Nephron progenitor cell (in vitro differentiated cells): Measurements from ENCODE around the gene PCSK5.

Source experiments
- DNase-seq: peaks from one replicate; pipeline ENCODE4 v3.0.0; 2021
- H3K27ac Mint-ChIP-seq: 2 replicates; pipeline ENCODE4 v1.8.0; 2021; ENCODE audit warnings: mild to moderate bottlenecking, moderate library complexity, mixed read lengths
- H3K27me3 Mint-ChIP-seq: 2 replicates; pipeline ENCODE4 v1.8.0; 2021; ENCODE audit warnings: mild to moderate bottlenecking, low read depth, mixed read lengths; ENCODE audit not compliant: poor library complexity
- H3K36me3 Mint-ChIP-seq: 2 replicates; pipeline ENCODE4 v1.8.0; 2021; ENCODE audit warnings: low read depth, mixed read lengths
- H3K4me1 Mint-ChIP-seq: 2 replicates; pipeline ENCODE4 v1.8.0; 2021; ENCODE audit warnings: mixed read lengths
- H3K4me3 Mint-ChIP-seq: 2 replicates; pipeline ENCODE4 v1.8.0; 2021; ENCODE audit warnings: mild to moderate bottlenecking, moderate library complexity, mixed read lengths
- H3K9me3 Mint-ChIP-seq: 2 replicates; pipeline ENCODE4 v1.8.0; 2021; ENCODE audit warnings: mild to moderate bottlenecking, moderate library complexity, mixed read lengths
- CTCF ChIP-seq: fragments of 200-600 bp; sonication (generic); IDR thresholded peaks from 2 replicates; pipeline ENCODE4 v1.5.0; 2021; ENCODE audit warnings: antibody characterized with exemption

Gene PCSK5

GRCh38 chr9:76032797-76033373 lies 142.4 kb downstream of the PCSK5 start:
- H3K9me3 Mint-ChIP-seq, result peaks cover 20% of the 10 kb centered on the region
- TF ChIP-seq CTCF, result no peak
- peaks cover 99% of the 10 kb centered on the region for H3K36me3 Mint-ChIP-seq
- DNase-seq, result no peak
- peaks cover 35% of the 10 kb centered on the region for H3K4me1 Mint-ChIP-seq
- H3K27ac Mint-ChIP-seq, result no peak overlapping the region
- H3K27me3 Mint-ChIP-seq, result no peaks in the 10 kb centered on the region
- no peak overlapping the region for H3K4me3 Mint-ChIP-seq

- peaks cover 99% of the 10 kb centered on the region for H3K36me3 Mint-ChIP-seq
- no peak for TF ChIP-seq CTCF
Observed at GRCh38 chr9:76034049-76034448, 143.6 kb downstream of the PCSK5 start.

GRCh38 chr9:76036762-76037161 lies 146.3 kb downstream of the PCSK5 start:
- Mint-ChIP-seq H3K27me3 (no peaks in the 10 kb centered on the region), H3K27ac (peak overlapping the region; percentile 96), H3K4me3 (no peak overlapping the region), H3K36me3 (peaks cover 98% of the 10 kb centered on the region), H3K4me1 (peaks cover 45% of the 10 kb centered on the region), H3K9me3 (peaks cover 14% of the 10 kb centered on the region)
- DNase-seq, result no peak
- no peak for TF ChIP-seq CTCF

More at GRCh38 chr9:76034049-76034448, 143.6 kb downstream of the PCSK5 start:
- DNase-seq, result no peak
- H3K27ac Mint-ChIP-seq, result peak overlapping the region; percentile 68
- H3K4me3 Mint-ChIP-seq, result no peak overlapping the region
- peaks cover 45% of the 10 kb centered on the region for H3K4me1 Mint-ChIP-seq
- H3K9me3 Mint-ChIP-seq, result peaks cover 19% of the 10 kb centered on the region
- no peaks in the 10 kb centered on the region for H3K27me3 Mint-ChIP-seq

GRCh38 chr9:76037587-76038225 lies 147.2 kb downstream of the PCSK5 start:
- H3K36me3 Mint-ChIP-seq, result peaks cover 97% of the 10 kb centered on the region

GRCh38 chr9:76038431-76038830 lies 148.0 kb downstream of the PCSK5 start:
- Mint-ChIP-seq H3K27ac (peak overlapping the region; percentile 88), H3K36me3 (peaks cover 92% of the 10 kb centered on the region), H3K4me3 (no peak overlapping the region), H3K27me3 (no peaks in the 10 kb centered on the region), H3K4me1 (peaks cover 45% of the 10 kb centered on the region), H3K9me3 (peaks cover 9% of the 10 kb centered on the region)
- no peak for DNase-seq
- TF ChIP-seq CTCF, result no peak

More at GRCh38 chr9:76037587-76038225, 147.2 kb downstream of the PCSK5 start:
- Mint-ChIP-seq H3K27me3 (no peaks in the 10 kb centered on the region), H3K9me3 (peaks cover 9% of the 10 kb centered on the region), H3K27ac (peak overlapping the region; percentile 96), H3K4me1 (peaks cover 45% of the 10 kb centered on the region), H3K4me3 (peak overlapping the region; percentile 26)
- no peak for TF ChIP-seq CTCF
- no peak for DNase-seq
